Fibroblast of lung (primary cell): ENCODE results near the gene KCNK10. TPM values are rescaled to one million over a fixed set of nuclear protein-coding genes. Genes with fewer than 3 reads are reported as not detected.
"Not testable (repeated sequence)": the region's sequence is repeated elsewhere in the genome, so short reads cannot be mapped to it uniquely, and the experiment has no call there.

Source experiments
- DNase-seq, 2 donors: peaks; one replicate each; pipeline versions ENCODE4 v3.0.0 to v3.0.0-alpha.2; 2010; ENCODE audit warnings: low read depth in 2 of 2
- H2AFZ ChIP-seq: 2 replicates; pipeline ENCODE4 v1.5.1; 2012; ENCODE audit warnings: low read length, control low read depth, inconsistent platforms
- H3K27ac ChIP-seq: 2 replicates; pipeline ENCODE4 v1.5.1; 2011; ENCODE audit warnings: low read length, control low read depth; ENCODE audit not compliant: insufficient read depth
- H3K27me3 ChIP-seq: 2 replicates; pipeline ENCODE4 v1.5.1; 2011; ENCODE audit warnings: mild to moderate bottlenecking, low read length; ENCODE audit not compliant: control insufficient read depth, insufficient read depth
- H3K36me3 ChIP-seq: 2 replicates; pipeline ENCODE4 v1.5.1; 2011; ENCODE audit warnings: low read length; ENCODE audit not compliant: control insufficient read depth, insufficient read depth
- H3K4me1 ChIP-seq: 2 replicates; pipeline ENCODE4 v1.5.1; 2011; ENCODE audit warnings: low read length; ENCODE audit not compliant: control insufficient read depth, insufficient read depth; ENCODE audit errors: extremely low read depth
- H3K4me2 ChIP-seq: 2 replicates; pipeline ENCODE4 v1.5.1; 2011; ENCODE audit warnings: low read length, control low read depth; ENCODE audit not compliant: insufficient read depth; ENCODE audit errors: extremely low read depth
- H3K4me3 ChIP-seq, 4 experiments: fragments of 200-600 bp in 1 of 4; sonication (generic) in 1 of 4; replicated peaks in 1 of 4; 2 replicates each; pipeline ENCODE4 v1.5.1; 2011 to 2016; ENCODE audit warnings: low read length in 4 of 4, low read depth in 3 of 4, mild to moderate bottlenecking in 3 of 4, control low read depth in 2 of 4, inconsistent platforms in 1 of 4, mixed read lengths in 1 of 4; ENCODE audit not compliant: insufficient read depth in 1 of 4; ENCODE audit errors: control extremely low read depth in 1 of 4
- H3K79me2 ChIP-seq: 2 replicates; pipeline ENCODE4 v1.5.1; 2012; ENCODE audit warnings: mild to moderate bottlenecking, low read length, inconsistent platforms; ENCODE audit not compliant: control insufficient read depth, insufficient read depth
- H3K9ac ChIP-seq: 2 replicates; pipeline ENCODE4 v1.5.1; 2011; ENCODE audit warnings: mild to moderate bottlenecking, low read length, control low read depth; ENCODE audit not compliant: insufficient read depth
- H3K9me3 ChIP-seq: 2 replicates; pipeline ENCODE4 v1.5.1; 2012; ENCODE audit warnings: low read depth, low read length; ENCODE audit not compliant: control insufficient read depth, insufficient read depth
- H4K20me1 ChIP-seq: 2 replicates; pipeline ENCODE4 v1.5.1; 2011; ENCODE audit warnings: low read length; ENCODE audit not compliant: control insufficient read depth, insufficient read depth; ENCODE audit errors: extremely low read depth
- CTCF ChIP-seq, 2 donors: IDR thresholded peaks in 1 of 2; conservative IDR thresholded peaks in 1 of 2; 1 replicate in 1 of 2; 2 replicates in 1 of 2; pipeline ENCODE4 v1.5.1; 2011 to 2012; ENCODE audit warnings: low read length in 2 of 2, control low read depth in 1 of 2, inconsistent platforms in 1 of 2, low read depth in 1 of 2, mild to moderate bottlenecking in 1 of 2
- EZH2 ChIP-seq: IDR thresholded peaks from 2 replicates; pipeline ENCODE4 v1.5.1; 2012; ENCODE audit warnings: low read length, control low read depth, mild to moderate bottlenecking; ENCODE audit errors: missing control alignments
- polyA plus RNA-seq, 2 donors: library from polyadenylated mRNA; depleted of rRNA in 1 of 2; stranded (reverse) in 1 of 2; unstranded in 1 of 2; fragments of >200 nt; gene quantifications; 2 replicates each; pipeline ENCODE4 v1.2.1, GENCODE V29; 2011 to 2012; ENCODE audit warnings: missing spikeins in 1 of 2
- total RNA-seq: library from RNA; depleted of rRNA; stranded (reverse); fragments of >200 nt; gene quantifications from 2 replicates; pipeline ENCODE4 v1.2.1, GENCODE V29; 2014

The KCNK10 gene
- total and polyA plus RNA-seq, 2 donors (not counting 1 experiment from before 2014, with no cell fraction given), result not detected

DNA sequence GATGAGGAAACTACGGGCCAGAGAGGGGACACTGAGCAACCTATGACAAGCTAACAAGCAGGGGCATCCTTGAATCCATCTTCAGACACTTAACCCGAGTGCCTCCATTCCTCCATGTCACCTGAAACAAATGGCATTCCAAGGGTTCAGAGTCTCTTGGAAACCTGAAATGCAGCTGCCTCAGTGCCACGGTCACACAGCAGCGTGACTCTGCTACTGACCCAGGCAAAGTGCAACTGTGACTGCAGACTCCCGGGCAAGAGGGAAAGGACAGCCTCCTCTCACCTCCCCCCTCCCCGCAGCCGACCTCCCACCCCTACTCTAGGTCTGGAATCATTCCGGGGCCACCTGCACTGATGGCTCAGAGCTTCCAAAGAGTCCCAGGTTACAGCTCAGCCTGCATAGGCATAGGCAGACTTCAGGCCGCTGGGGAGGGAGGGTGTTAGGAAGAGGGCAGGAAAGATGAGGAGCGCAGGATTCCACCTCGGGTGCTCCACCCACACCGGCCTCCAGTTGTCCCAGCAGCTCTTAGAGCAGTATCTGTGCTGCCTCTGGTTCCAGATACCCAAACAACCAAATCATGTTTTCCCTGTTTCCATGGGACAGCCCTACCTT, 53.2 kb downstream of the KCNK10 start:
- no peak overlapping the region for H3K9ac ChIP-seq
- no peaks in the 10 kb centered on the region for H3K9me3 ChIP-seq
- no peaks in the 10 kb centered on the region for H3K27me3 ChIP-seq
- H3K4me3 ChIP-seq, result no peak overlapping the region
- H2AFZ ChIP-seq, result no peak overlapping the region
- H4K20me1 ChIP-seq, result no peaks in the 10 kb centered on the region
- DNase-seq, result no peak
- H3K27ac ChIP-seq, result no peak overlapping the region
- H3K36me3 ChIP-seq, result no peaks in the 10 kb centered on the region
- TF ChIP-seq EZH2, result no peak
- no peak for TF ChIP-seq CTCF (conservative IDR thresholded peaks at IDR 0.05 in 1 of 2, IDR thresholded peaks at IDR 0.05 in 1 of 2; ENCODE audit: low read depth in 1 of 2, low read length in 2 of 2)
- no peaks in the 10 kb centered on the region for H3K4me1 ChIP-seq
- H3K4me2 ChIP-seq, result no peak overlapping the region
- H3K79me2 ChIP-seq, result no peaks in the 10 kb centered on the region

DNA sequence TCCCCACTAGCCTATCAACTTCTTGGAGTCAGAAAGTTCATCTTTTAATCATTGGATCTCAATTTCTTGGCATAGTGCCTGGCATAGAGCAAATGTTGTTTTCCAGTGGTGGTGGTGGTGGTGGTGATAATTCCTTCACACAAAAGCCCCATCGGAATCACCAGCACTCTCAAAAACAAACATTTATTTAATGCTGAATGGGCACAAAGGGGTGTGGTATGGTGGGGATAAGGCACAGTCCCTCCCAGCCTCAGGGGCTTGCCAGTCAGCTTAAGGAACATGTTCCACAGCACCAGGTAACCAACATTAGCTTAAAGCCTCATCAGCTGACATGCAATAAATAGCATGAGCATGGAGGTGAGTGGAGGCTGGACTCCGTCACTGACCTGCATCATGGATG, 56.6 kb downstream of the KCNK10 start:
- Histone ChIP-seq H3K9ac (no peak overlapping the region), H3K79me2 (no peaks in the 10 kb centered on the region), H3K4me3 (no peak overlapping the region), H3K27ac (no peak overlapping the region), H3K36me3 (no peaks in the 10 kb centered on the region), H3K4me2 (no peak overlapping the region), H3K4me1 (no peaks in the 10 kb centered on the region), H4K20me1 (no peaks in the 10 kb centered on the region), H3K27me3 (no peaks in the 10 kb centered on the region), H3K9me3 (no peaks in the 10 kb centered on the region), H2AFZ (no peak overlapping the region)
- TF ChIP-seq EZH2 (no peak), CTCF (conservative IDR thresholded peaks at IDR 0.05 in 1 of 2, IDR thresholded peaks at IDR 0.05 in 1 of 2; ENCODE audit: low read depth in 1 of 2, low read length in 2 of 2) (no peak)
- DNase-seq, result no peak

DNA sequence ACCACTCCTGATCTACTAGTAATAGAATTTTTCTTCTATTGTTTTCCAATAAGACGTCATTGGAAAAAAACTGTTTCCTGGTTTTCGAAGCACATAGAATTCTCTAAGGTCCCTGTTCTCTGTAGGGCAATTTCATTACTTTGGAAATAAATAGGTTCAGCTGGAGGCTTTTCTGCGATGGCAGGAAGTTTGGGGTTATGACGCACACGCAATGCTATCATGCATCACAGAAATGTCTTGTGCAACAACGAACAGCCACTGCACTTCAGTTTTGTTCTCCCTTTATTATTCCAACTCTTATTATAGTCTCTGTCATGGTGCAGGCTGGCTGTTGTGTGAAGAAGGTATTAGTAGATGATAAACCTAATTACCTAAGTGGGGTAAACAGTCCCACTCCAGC, 59.0 kb downstream of the KCNK10 start:
- H3K79me2 ChIP-seq, result no peaks in the 10 kb centered on the region
- no peak for DNase-seq
- no peaks in the 10 kb centered on the region for H3K27me3 ChIP-seq
- H3K9ac ChIP-seq, result no peak overlapping the region
- no peak overlapping the region for H2AFZ ChIP-seq
- TF ChIP-seq EZH2 (no peak), CTCF (conservative IDR thresholded peaks at IDR 0.05 in 1 of 2, IDR thresholded peaks at IDR 0.05 in 1 of 2; ENCODE audit: low read depth in 1 of 2, low read length in 2 of 2) (no peak)
- H3K27ac ChIP-seq, result no peak overlapping the region
- H4K20me1 ChIP-seq, result no peaks in the 10 kb centered on the region
- no peaks in the 10 kb centered on the region for H3K4me1 ChIP-seq
- H3K4me3 ChIP-seq, result no peak overlapping the region
- no peaks in the 10 kb centered on the region for H3K9me3 ChIP-seq
- H3K4me2 ChIP-seq, result no peak overlapping the region
- H3K36me3 ChIP-seq, result no peaks in the 10 kb centered on the region

- H3K9ac ChIP-seq, H3K4me1 ChIP-seq, H3K79me2 ChIP-seq, H3K27ac ChIP-seq, H3K4me3 ChIP-seq, H2AFZ ChIP-seq, H3K27me3 ChIP-seq, DNase-seq, H3K9me3 ChIP-seq, H3K36me3 ChIP-seq, H4K20me1 ChIP-seq, H3K4me2 ChIP-seq: not testable (repeated sequence)
These were observed 61.8 kb downstream of the KCNK10 start for GRCh38 chr14:88261302-88261701.
